ENCODE data around the gene LAMA2. TPM values are rescaled to one million over a fixed set of nuclear protein-coding genes. Genes with fewer than 3 reads are reported as not detected.

LAMA2 gene
- total and polyA plus RNA-seq, 2 donors (not counting 3 experiments of a cell fraction or from before 2014, with no cell fraction given) = 0.51 to 0.75 TPM

GRCh38 chr6:129492260-129492659 lies 609.3 kb downstream of the LAMA2 start:
- H3K4me1 ChIP-seq (ENCODE audit: control insufficient read depth, extremely low read depth, insufficient read depth, low read length) = peaks cover 51% of the 10 kb centered on the region
- FAIRE-seq (no peak), DNase-seq (ENCODE audit: low read depth, low spot score) (no peak)
- no peaks in the 10 kb centered on the region for H3K36me3 ChIP-seq (ENCODE audit: control insufficient read depth in 2 of 2, extremely low read depth in 1 of 2, insufficient read depth in 2 of 2, low read length in 2 of 2)
- no peak overlapping the region for H3K4me3 ChIP-seq (replicated peaks in 1 of 3; ENCODE audit: insufficient read depth in 1 of 3, low read depth in 1 of 3, low read length in 3 of 3)
- POLR2A ChIA-PET = no interaction called here
- H3K27me3 ChIP-seq (ENCODE audit: control insufficient read depth in 2 of 2, insufficient read depth in 2 of 2, low read length in 2 of 2) = no peaks in the 10 kb centered on the region
- H4K20me1 ChIP-seq (replicated peaks; ENCODE audit: control insufficient read depth, extremely low read depth, insufficient read depth, low read length) = no peaks in the 10 kb centered on the region
- H3K27ac ChIP-seq (ENCODE audit: insufficient read depth, low read depth, low read length) = peak overlapping the region; percentile 99
- no peaks in the 10 kb centered on the region for H3K9me3 ChIP-seq (replicated peaks; ENCODE audit: control insufficient read depth, insufficient read depth, low read length)
- dilution Hi-C loops (cut with MboI; ENCODE audit: extremely low pct_ligation_motif_present, low sequenced_read_pairs) = no loop called here
- BruUV-seq (replicated peaks) = no TSS peak
- intact Hi-C loops (cut with micrococcal nuclease) = loop anchor here (5.0 kb wide), 1 partner anchor 180 kb away; no protein-coding TSS in a partner anchor
- H3K79me2 ChIP-seq (ENCODE audit: control insufficient read depth, insufficient read depth, low read length) = no peaks in the 10 kb centered on the region
- no peaks in the 10 kb centered on the region for H3K9me1 ChIP-seq (replicated peaks; ENCODE audit: control insufficient read depth, extremely low read depth, insufficient read depth, low read length)
- no peak overlapping the region for H2AFZ ChIP-seq (ENCODE audit: low read depth, low read length)
- no peak overlapping the region for H3K9ac ChIP-seq (replicated peaks; ENCODE audit: extremely low read depth, insufficient read depth, low read length)
- H3K4me2 ChIP-seq (ENCODE audit: insufficient read depth, low read length) = no peak overlapping the region
- CTCF ChIA-PET = interaction anchor here (1.4 to 2.1 kb wide), 2 partner anchors 9 to 240 kb away, joined by 3 to 8 read pairs; no protein-coding TSS in a partner anchor
- TF ChIP-seq FOS (IDR thresholded peaks at IDR 0.05; ENCODE audit: borderline replicate concordance, insufficient read depth, low read length) = no peak
- TF ChIP-seq MAX (IDR thresholded peaks at IDR 0.05; ENCODE audit: insufficient read depth, insufficient read length) = no peak
- TF ChIP-seq GATA2 (IDR thresholded peaks at IDR 0.05; ENCODE audit: insufficient read depth, insufficient read length, low read depth, low read length) = no peak

DNA sequence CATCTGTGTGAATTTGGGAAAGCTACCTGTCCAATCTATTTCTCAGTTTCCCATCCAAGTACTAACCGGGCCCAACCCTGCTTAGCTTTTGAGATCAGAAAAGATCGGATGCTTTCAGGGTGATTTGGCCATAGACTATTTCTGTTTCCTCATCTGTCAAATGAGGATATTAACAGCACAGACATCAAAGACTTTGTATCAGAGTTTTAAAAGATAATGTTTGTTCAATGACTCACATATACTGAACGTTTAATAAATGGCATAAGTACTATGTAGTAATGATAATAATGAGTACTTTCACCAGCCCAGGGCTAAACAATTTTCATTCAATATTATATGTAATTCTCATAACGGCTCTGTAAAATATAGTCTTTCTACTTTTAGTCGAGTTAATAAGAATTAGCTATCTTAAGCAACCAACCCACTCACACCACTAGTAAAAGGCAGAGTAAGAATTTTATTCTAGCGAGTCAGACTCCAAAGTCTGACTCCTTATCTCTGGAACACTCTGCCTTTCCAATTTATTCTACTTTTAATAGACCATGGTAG lies 610.5 kb downstream of the LAMA2 start:
- TF ChIP-seq FOS (IDR thresholded peaks at IDR 0.05; ENCODE audit: borderline replicate concordance, insufficient read depth, low read length) (peak; percentile 75), GATA2 (IDR thresholded peaks at IDR 0.05; ENCODE audit: insufficient read depth, insufficient read length, low read depth, low read length) (peak; percentile 26), POLR2A (IDR thresholded peaks at IDR 0.05; ENCODE audit: low read depth, low read length) (no peak), JUN (IDR thresholded peaks at IDR 0.05; ENCODE audit: borderline replicate concordance, insufficient read depth, insufficient read length, low read depth) (peak; percentile 43)
- no peaks in the 10 kb centered on the region for H3K9me1 ChIP-seq (replicated peaks; ENCODE audit: control insufficient read depth, extremely low read depth, insufficient read depth, low read length)
- H2AFZ ChIP-seq (ENCODE audit: low read depth, low read length) = no peak overlapping the region
- intact Hi-C loops (cut with micrococcal nuclease) = loop anchor here (5.0 kb wide), 1 partner anchor 179 kb away; no protein-coding TSS in a partner anchor
- H3K27me3 ChIP-seq (ENCODE audit: control insufficient read depth in 2 of 2, insufficient read depth in 2 of 2, low read length in 2 of 2) = no peaks in the 10 kb centered on the region
- ChIA-PET POLR2A (no interaction called here), CTCF (interaction anchor here (0.6 to 1.4 kb wide), 7 partner anchors 10 to 528 kb away, joined by 3 to 4 read pairs (median 3); no protein-coding TSS in a partner anchor)
- H3K4me3 ChIP-seq (replicated peaks in 1 of 3; ENCODE audit: insufficient read depth in 1 of 3, low read depth in 1 of 3, low read length in 3 of 3) = no peak overlapping the region
- FAIRE-seq (peak; percentile 47), DNase-seq (ENCODE audit: low read depth, low spot score) (peak; percentile 62)
- peaks cover 51% of the 10 kb centered on the region for H3K4me1 ChIP-seq (ENCODE audit: control insufficient read depth, extremely low read depth, insufficient read depth, low read length)
- peak overlapping the region; percentile 65 for H3K27ac ChIP-seq (ENCODE audit: insufficient read depth, low read depth, low read length)
- H3K79me2 ChIP-seq (ENCODE audit: control insufficient read depth, insufficient read depth, low read length) = no peaks in the 10 kb centered on the region
- dilution Hi-C loops (cut with MboI; ENCODE audit: extremely low pct_ligation_motif_present, low sequenced_read_pairs) = no loop called here
- H3K9ac ChIP-seq (replicated peaks; ENCODE audit: extremely low read depth, insufficient read depth, low read length) = no peak overlapping the region
- H3K36me3 ChIP-seq (ENCODE audit: control insufficient read depth in 2 of 2, extremely low read depth in 1 of 2, insufficient read depth in 2 of 2, low read length in 2 of 2) = no peaks in the 10 kb centered on the region
- H4K20me1 ChIP-seq (replicated peaks; ENCODE audit: control insufficient read depth, extremely low read depth, insufficient read depth, low read length) = no peaks in the 10 kb centered on the region
- no TSS peak for BruUV-seq (replicated peaks)
- no peaks in the 10 kb centered on the region for H3K9me3 ChIP-seq (replicated peaks; ENCODE audit: control insufficient read depth, insufficient read depth, low read length)
- H3K4me2 ChIP-seq (ENCODE audit: insufficient read depth, low read length) = peak overlapping the region; percentile 44

Data from endothelial cell of umbilical vein (primary cell).